ENCODE results near the gene PPFIBP2. TPM values are rescaled to one million over a fixed set of nuclear protein-coding genes. Genes with fewer than 3 reads are reported as not detected.

Gene PPFIBP2
- total RNA-seq, 4 donors from 2014 or later: 7.5 to 12.5 (median 10.0) TPM

DNA sequence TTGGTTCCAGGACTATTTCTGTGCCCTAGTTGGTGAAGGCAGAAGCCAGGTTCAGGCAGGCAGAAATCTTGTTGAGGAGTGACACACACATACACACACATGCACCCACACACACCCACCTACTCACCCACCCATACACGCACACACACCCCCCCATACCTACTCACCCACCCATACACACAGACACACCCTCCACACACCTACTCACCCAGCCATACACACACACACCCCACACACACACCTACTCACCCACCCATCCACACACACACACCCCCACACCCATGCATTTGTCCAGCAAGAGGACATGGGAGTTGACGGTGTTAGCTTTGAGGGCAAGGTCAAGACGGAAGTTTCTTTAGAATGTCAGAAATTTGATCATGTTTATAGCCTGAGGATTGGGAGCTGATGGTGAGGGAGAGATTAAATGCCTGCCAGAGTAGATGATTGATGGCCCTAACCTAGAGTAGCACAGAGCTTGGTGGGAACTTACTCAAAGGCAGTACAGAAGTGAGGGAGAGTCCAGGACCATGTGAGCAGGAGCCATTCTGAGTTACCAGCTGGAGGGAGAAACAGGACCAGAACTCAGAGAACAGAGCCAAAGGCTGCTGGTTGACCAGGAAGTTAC lies 90.6 kb downstream of the PPFIBP2 start:
- TF ChIP-seq, protein P1, sequence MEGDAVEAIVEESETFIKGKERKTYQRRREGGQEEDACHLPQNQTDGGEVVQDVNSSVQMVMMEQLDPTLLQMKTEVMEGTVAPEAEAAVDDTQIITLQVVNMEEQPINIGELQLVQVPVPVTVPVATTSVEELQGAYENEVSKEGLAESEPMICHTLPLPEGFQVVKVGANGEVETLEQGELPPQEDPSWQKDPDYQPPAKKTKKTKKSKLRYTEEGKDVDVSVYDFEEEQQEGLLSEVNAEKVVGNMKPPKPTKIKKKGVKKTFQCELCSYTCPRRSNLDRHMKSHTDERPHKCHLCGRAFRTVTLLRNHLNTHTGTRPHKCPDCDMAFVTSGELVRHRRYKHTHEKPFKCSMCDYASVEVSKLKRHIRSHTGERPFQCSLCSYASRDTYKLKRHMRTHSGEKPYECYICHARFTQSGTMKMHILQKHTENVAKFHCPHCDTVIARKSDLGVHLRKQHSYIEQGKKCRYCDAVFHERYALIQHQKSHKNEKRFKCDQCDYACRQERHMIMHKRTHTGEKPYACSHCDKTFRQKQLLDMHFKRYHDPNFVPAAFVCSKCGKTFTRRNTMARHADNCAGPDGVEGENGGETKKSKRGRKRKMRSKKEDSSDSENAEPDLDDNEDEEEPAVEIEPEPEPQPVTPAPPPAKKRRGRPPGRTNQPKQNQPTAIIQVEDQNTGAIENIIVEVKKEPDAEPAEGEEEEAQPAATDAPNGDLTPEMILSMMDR (IDR thresholded peaks at IDR 0.05): no peak
- TF ChIP-seq POLR2AphosphoS5 (IDR thresholded peaks at IDR 0.05) (no peak), POLR2A (IDR thresholded peaks at IDR 0.05; ENCODE audit: low read depth) (no peak)
- DNase-seq (ENCODE audit: extremely low spot score): no peak
- no peaks in the 10 kb centered on the region for H3K9me3 ChIP-seq
- no peaks in the 10 kb centered on the region for H3K27me3 ChIP-seq
- WGBS: 73% methylated on average over 3 of the region's 3 CpGs
- peaks cover 4 to 21% (median 16%) of the 10 kb centered on the region in 4 donors for H3K4me1 ChIP-seq
- no peak overlapping the region for H3K4me3 ChIP-seq
- intact Hi-C loops (cut with DNase I): no loop called here
- H3K36me3 ChIP-seq: peaks cover 0 to 10% (median 0%) of the 10 kb centered on the region in 4 donors
- H3K27ac ChIP-seq (replicated peaks in 1 of 4): no peak overlapping the region

DNA sequence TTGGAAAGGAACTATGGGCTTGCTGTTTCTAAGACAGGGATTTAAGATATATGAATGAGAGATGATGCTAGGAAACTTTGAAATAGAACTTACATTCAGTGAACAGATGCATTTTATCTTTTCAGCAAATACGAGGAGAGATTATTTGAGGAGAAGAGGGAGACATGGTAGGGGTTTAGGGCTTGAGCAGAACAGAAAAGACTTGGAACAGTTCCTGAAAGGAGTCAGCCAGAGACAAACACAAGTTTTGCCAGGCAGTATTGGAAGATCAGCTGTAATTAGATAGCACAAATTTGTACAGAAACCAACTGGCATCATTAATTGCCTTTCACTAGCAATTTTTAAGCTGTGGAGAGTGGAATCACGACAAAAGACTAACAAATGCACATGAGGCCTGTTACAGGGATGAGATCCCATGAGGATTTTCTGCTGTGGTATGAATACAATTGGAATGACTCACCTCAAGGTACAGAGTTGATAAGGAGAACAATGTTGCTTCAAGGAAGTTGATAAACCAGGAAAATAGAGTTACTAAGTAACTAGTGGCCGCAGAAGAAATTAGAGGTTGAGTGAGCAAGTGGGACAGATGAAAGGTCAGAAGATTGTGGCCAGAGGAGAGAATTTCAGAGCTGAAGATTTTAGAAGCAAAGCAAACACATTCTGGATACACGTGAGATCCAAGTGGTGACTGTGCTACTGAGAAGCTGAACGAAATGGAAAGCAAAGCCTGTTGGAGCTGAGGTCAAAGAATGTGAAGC lies 91.6 kb downstream of the PPFIBP2 start:
- no peaks in the 10 kb centered on the region for H3K27me3 ChIP-seq
- no peaks in the 10 kb centered on the region for H3K9me3 ChIP-seq
- whole genome bisulfite sequencing: 62% methylated on average over 5 of the region's 5 CpGs
- no peak overlapping the region for H3K4me3 ChIP-seq
- intact Hi-C loops (cut with DNase I): no loop called here
- TF ChIP-seq EP300 (IDR thresholded peaks at IDR 0.05) (no peak), POLR2AphosphoS5 (IDR thresholded peaks at IDR 0.05) (no peak), POLR2A (IDR thresholded peaks at IDR 0.05; ENCODE audit: low read depth) (no peak)
- TF ChIP-seq, protein P1 (IDR thresholded peaks at IDR 0.05): no peak
- peaks cover 4 to 21% (median 13%) of the 10 kb centered on the region in 4 donors for H3K4me1 ChIP-seq
- peaks cover 0 to 14% (median under 1%) of the 10 kb centered on the region in 4 donors for H3K36me3 ChIP-seq
- H3K27ac ChIP-seq (replicated peaks in 1 of 4): no peak overlapping the region
- DNase-seq (ENCODE audit: extremely low spot score): no peak

DNA sequence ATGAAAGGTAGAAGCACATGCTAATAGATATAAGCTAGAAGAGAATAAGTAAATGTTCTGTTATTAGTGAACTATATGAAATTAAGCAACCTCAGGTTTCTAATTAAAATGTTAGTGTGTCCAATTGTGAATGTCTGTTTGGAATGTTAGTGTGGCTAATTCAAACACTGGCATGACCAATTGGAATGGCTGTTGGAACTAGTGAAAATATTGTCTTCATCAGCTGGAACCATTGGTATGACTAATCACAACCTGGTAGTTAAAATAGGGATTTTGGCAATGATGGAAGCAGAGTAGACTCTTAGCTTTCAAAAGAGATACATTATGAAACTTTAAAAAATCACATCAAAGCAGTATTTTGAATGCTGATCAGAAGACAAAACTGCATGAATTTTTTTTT lies 92.7 kb downstream of the PPFIBP2 start:
- DNase-seq (ENCODE audit: extremely low spot score): no peak
- TF ChIP-seq, protein P1 (IDR thresholded peaks at IDR 0.05): no peak
- TF ChIP-seq EP300 (IDR thresholded peaks at IDR 0.05): no peak
- TF ChIP-seq POLR2A (IDR thresholded peaks at IDR 0.05; ENCODE audit: low read depth): no peak
- no peak for TF ChIP-seq POLR2AphosphoS5 (IDR thresholded peaks at IDR 0.05)
- intact Hi-C loops (cut with DNase I): no loop called here
- no peaks in the 10 kb centered on the region for H3K9me3 ChIP-seq
- H3K27me3 ChIP-seq: no peaks in the 10 kb centered on the region
- peaks cover 0 to 11% (median 10%) of the 10 kb centered on the region in 4 donors for H3K4me1 ChIP-seq
- H3K36me3 ChIP-seq: peaks cover 0 to 16% (median 5%) of the 10 kb centered on the region in 4 donors
- no peak overlapping the region for H3K27ac ChIP-seq (replicated peaks in 1 of 4)
- H3K4me3 ChIP-seq: no peak overlapping the region

DNA sequence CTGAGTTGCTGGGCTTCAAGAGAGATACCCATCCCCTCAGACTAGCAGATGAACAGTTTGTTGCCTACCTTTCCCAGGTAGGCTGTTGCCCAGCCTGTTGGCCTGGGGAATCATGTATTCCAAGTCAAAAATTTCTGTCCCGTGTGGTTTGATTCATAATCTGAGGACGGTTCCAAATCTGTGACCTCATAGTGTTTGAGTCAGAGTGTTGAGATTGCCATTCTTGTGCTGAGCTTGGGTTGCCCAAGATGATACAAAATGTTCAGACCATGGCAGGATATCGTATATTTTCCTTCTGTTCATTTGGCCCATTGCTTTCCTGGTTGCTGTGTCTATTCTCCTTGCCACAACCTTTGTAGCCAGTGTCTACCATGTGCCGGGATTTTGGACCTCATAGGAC lies 95.2 kb downstream of the PPFIBP2 start:
- TF ChIP-seq POLR2A (IDR thresholded peaks at IDR 0.05; ENCODE audit: low read depth): no peak
- peak in 1 of 2 donors; percentile 11 for TF ChIP-seq POLR2AphosphoS5 (IDR thresholded peaks at IDR 0.05)
- TF ChIP-seq, protein P1 (IDR thresholded peaks at IDR 0.05): no peak
- Histone ChIP-seq H3K4me3 (no peak overlapping the region), H3K27ac (replicated peaks in 1 of 4) (no peak overlapping the region), H3K9me3 (no peaks in the 10 kb centered on the region), H3K36me3 (peaks cover 0 to 14% (median 5%) of the 10 kb centered on the region in 4 donors), H3K4me1 (peaks cover 6 to 14% (median 10%) of the 10 kb centered on the region in 4 donors), H3K27me3 (no peaks in the 10 kb centered on the region)
- 86% methylated on average over 4 of the region's 4 CpGs for WGBS
- DNase-seq (ENCODE audit: extremely low spot score): no peak
- intact Hi-C loops (cut with DNase I): no loop called here

Data from esophagus muscularis mucosa (tissue), 4 donors.